Body of pancreas (tissue), 4 donors: Measurements from ENCODE around the gene CTRL.

ENCODE experiments used
- CTCF ChIP-seq, 7 experiments: fragments of 450-650 bp in 4 of 7; fragments of 200-600 bp in 3 of 7; sonication (generic) in 3 of 7; IDR thresholded peaks; one replicate each; pipeline ENCODE4 v1.5.1; 2016 to 2019; ENCODE audit warnings: antibody characterized with exemption in 7 of 7
- POLR2A ChIP-seq, 3 donors: fragments of 450-650 bp; IDR thresholded peaks; one replicate each; pipeline ENCODE4 v1.6.1; 2016; ENCODE audit warnings: antibody characterized with exemption in 3 of 3, mild to moderate bottlenecking in 2 of 3

- TF ChIP-seq CTCF (IDR thresholded peaks at IDR 0.05) (no peak), POLR2A (IDR thresholded peaks at IDR 0.05) (no peak)
Measured at GRCh38 chr16:67935101-67935401, 3.4 kb upstream of the CTRL start.
